Measurements from ENCODE around the gene TUT4.

The TUT4 gene

GRCh38 chr1:52532247-52532646 lies 20.6 kb downstream of the TUT4 start:
- H3K27ac ChIP-seq, result no peak overlapping the region
- TF ChIP-seq ZFX (IDR thresholded peaks at IDR 0.05), result no peak
- no peak for TF ChIP-seq CTCF (conservative IDR thresholded peaks at IDR 0.05)

- no peak overlapping the region for H3K27ac ChIP-seq
- TF ChIP-seq ZFX (IDR thresholded peaks at IDR 0.05) (no peak), CTCF (conservative IDR thresholded peaks at IDR 0.05) (no peak)
Observed at GRCh38 chr1:52531249-52531872, 21.5 kb downstream of the TUT4 start.

GRCh38 chr1:52530563-52531144 lies 22.2 kb downstream of the TUT4 start:
- no peak overlapping the region for H3K27ac ChIP-seq
- TF ChIP-seq ZFX (IDR thresholded peaks at IDR 0.05), result no peak
- TF ChIP-seq CTCF (conservative IDR thresholded peaks at IDR 0.05), result no peak

GRCh38 chr1:52523376-52523775 lies 29.5 kb downstream of the TUT4 start:
- TF ChIP-seq CTCF (conservative IDR thresholded peaks at IDR 0.05) (no peak), ZFX (IDR thresholded peaks at IDR 0.05) (no peak)
- no peak overlapping the region for H3K27ac ChIP-seq

GRCh38 chr1:52520148-52520547 lies 32.7 kb downstream of the TUT4 start:
- TF ChIP-seq ZFX (IDR thresholded peaks at IDR 0.05) (no peak), CTCF (conservative IDR thresholded peaks at IDR 0.05) (no peak)
- H3K27ac ChIP-seq, result no peak overlapping the region

- no peak overlapping the region for H3K27ac ChIP-seq
- TF ChIP-seq ZFX (IDR thresholded peaks at IDR 0.05) (no peak), CTCF (conservative IDR thresholded peaks at IDR 0.05) (no peak)
Observed at GRCh38 chr1:52518962-52519361, 33.9 kb downstream of the TUT4 start.

GRCh38 chr1:52511851-52512615 lies 40.9 kb downstream of the TUT4 start:
- no peak for TF ChIP-seq ZFX (IDR thresholded peaks at IDR 0.05)
- TF ChIP-seq CTCF (conservative IDR thresholded peaks at IDR 0.05), result no peak
- H3K27ac ChIP-seq, result no peak overlapping the region

All from C4-2B (cell line).